Superior temporal gyrus (tissue), 1 donor: ENCODE results near the gene STX8.

Source experiments
- DNase-seq: peaks from one replicate; pipeline ENCODE4 v3.0.0-alpha.2; 2016; ENCODE audit errors: extremely low spot score

The STX8 gene

GRCh38 chr17:9209781-9210370 lies 365.7 kb downstream of the STX8 start:
- no peak for DNase-seq

- no peak for DNase-seq
Measured at GRCh38 chr17:9209347-9209746, 366.3 kb downstream of the STX8 start.

GRCh38 chr17:9208381-9209105 lies 367.1 kb downstream of the STX8 start:
- DNase-seq, result no peak

- no peak for DNase-seq
Measured at GRCh38 chr17:9206741-9207332, 368.8 kb downstream of the STX8 start.

- no peak for DNase-seq
Measured at GRCh38 chr17:9206410-9206703, 369.3 kb downstream of the STX8 start.

GRCh38 chr17:9205520-9206409 lies 369.9 kb downstream of the STX8 start:
- DNase-seq, result no peak

- no peak for DNase-seq
Measured at GRCh38 chr17:9204637-9205329, 370.8 kb downstream of the STX8 start.

- no peak for DNase-seq
Measured at GRCh38 chr17:9203771-9204425, 371.7 kb downstream of the STX8 start.

GRCh38 chr17:9202532-9202931 lies 373.1 kb downstream of the STX8 start:
- DNase-seq, result no peak

GRCh38 chr17:9200699-9201359 lies 374.8 kb downstream of the STX8 start:
- DNase-seq, result no peak
